Astrocyte of the spinal cord (primary cell): ENCODE results near the gene DMAC2L.
A peak's percentile ranks its signal among the peaks of the same experiment; 100 is the strongest.

Experiments used
- DNase-seq: peaks from one replicate; pipeline ENCODE4 v3.0.0; 2011; ENCODE audit warnings: low read depth, low spot score
- H3K4me3 ChIP-seq: 2 replicates; pipeline ENCODE4 v1.5.1; 2011; ENCODE audit warnings: low read depth, mild to moderate bottlenecking, low read length, moderate library complexity
- CTCF ChIP-seq: IDR thresholded peaks from 2 replicates; pipeline ENCODE4 v1.5.1; 2012; ENCODE audit warnings: low read depth, mild to moderate bottlenecking, low read length, inconsistent platforms
- in situ Hi-C: cut with HindIII; loops from 2 replicates; pipeline ENCODE4 v1.10.0; 2017; ENCODE audit warnings: low sequenced_read_pairs

The DMAC2L gene

GRCh38 chr14:50343434-50343833 is 31.3 kb downstream of the DMAC2L start:
- no peak for DNase-seq
- in situ Hi-C loops: no loop called here
- TF ChIP-seq CTCF: no peak
- H3K4me3 ChIP-seq: no peak overlapping the region

GRCh38 chr14:50344116-50344775 is 32.1 kb downstream of the DMAC2L start:
- H3K4me3 ChIP-seq: no peak overlapping the region
- no peak for TF ChIP-seq CTCF
- DNase-seq: no peak
- in situ Hi-C loops: no loop called here

- no peak for DNase-seq
- TF ChIP-seq CTCF: no peak
- no peak overlapping the region for H3K4me3 ChIP-seq
- in situ Hi-C loops: no loop called here
Measured at GRCh38 chr14:50344876-50345563, 32.9 kb downstream of the DMAC2L start.

GRCh38 chr14:50345846-50346422 is 33.8 kb downstream of the DMAC2L start:
- peak; percentile 25 for DNase-seq
- TF ChIP-seq CTCF: no peak
- in situ Hi-C loops: no loop called here
- H3K4me3 ChIP-seq: no peak overlapping the region

- H3K4me3 ChIP-seq: no peak overlapping the region
- TF ChIP-seq CTCF: no peak
- DNase-seq: peak; percentile 50
- in situ Hi-C loops: no loop called here
Measured at GRCh38 chr14:50347521-50347920, 35.4 kb downstream of the DMAC2L start.

- no peak overlapping the region for H3K4me3 ChIP-seq
- no peak for TF ChIP-seq CTCF
- no peak for DNase-seq
- in situ Hi-C loops: no loop called here
Measured at GRCh38 chr14:50348933-50349332, 36.8 kb downstream of the DMAC2L start.
